ES-I3 (cell line): ENCODE data around the gene HACD2.
"Not testable (repeated sequence)": the region's sequence is repeated elsewhere in the genome, so short reads cannot be mapped to it uniquely, and the experiment has no call there.

ENCODE experiments used
- H3K36me3 ChIP-seq: 2 replicates; pipeline ENCODE4 v1.6.1; 2013; ENCODE audit warnings: mild to moderate bottlenecking, low read length, control low read depth, moderate library complexity; ENCODE audit not compliant: insufficient read depth
- H3K4me1 ChIP-seq: 2 replicates; pipeline ENCODE4 v1.6.1; 2013; ENCODE audit warnings: mild to moderate bottlenecking, control low read depth, low read length; ENCODE audit not compliant: insufficient read depth
- H3K9ac ChIP-seq: 2 replicates; pipeline ENCODE4 v1.6.1; 2013; ENCODE audit warnings: low read depth, mild to moderate bottlenecking, low read length, moderate library complexity
- H3K9me3 ChIP-seq: 2 replicates; pipeline ENCODE4 v1.6.1; 2013; ENCODE audit warnings: mild to moderate bottlenecking, low read length, moderate library complexity; ENCODE audit not compliant: control insufficient read depth, insufficient read depth

Gene HACD2

GRCh38 chr3:123621186-123621849, 36.5 kb upstream of the HACD2 start:
- no peak overlapping the region; the same call in 1 of the 2 replicates for H3K9ac ChIP-seq

GRCh38 chr3:123620343-123620742, 35.5 kb upstream of the HACD2 start:
- Histone ChIP-seq H3K9ac (no peak overlapping the region), H3K9me3 (no peaks in the 10 kb centered on the region), H3K4me1 (peaks cover 10% of the 10 kb centered on the region), H3K36me3 (no peaks in the 10 kb centered on the region)

More at GRCh38 chr3:123621186-123621849, 36.5 kb upstream of the HACD2 start:
- Histone ChIP-seq H3K4me1 (peaks cover 10% of the 10 kb centered on the region), H3K36me3 (no peaks in the 10 kb centered on the region), H3K9me3 (no peaks in the 10 kb centered on the region)

GRCh38 chr3:123618768-123619484, 34.1 kb upstream of the HACD2 start:
- Histone ChIP-seq H3K9ac (no peak overlapping the region), H3K36me3 (no peaks in the 10 kb centered on the region)

GRCh38 chr3:123618076-123618708, 33.3 kb upstream of the HACD2 start:
- H3K9ac ChIP-seq, result no peak overlapping the region
- H3K9me3 ChIP-seq, result no peaks in the 10 kb centered on the region
- H3K4me1 ChIP-seq, result peaks cover 10% of the 10 kb centered on the region
- no peaks in the 10 kb centered on the region for H3K36me3 ChIP-seq

More at GRCh38 chr3:123618768-123619484, 34.1 kb upstream of the HACD2 start:
- peaks cover 10% of the 10 kb centered on the region for H3K4me1 ChIP-seq
- no peaks in the 10 kb centered on the region for H3K9me3 ChIP-seq

GRCh38 chr3:123616593-123616992, 31.7 kb upstream of the HACD2 start:
- H3K9me3 ChIP-seq, result no peaks in the 10 kb centered on the region
- no peaks in the 10 kb centered on the region for H3K36me3 ChIP-seq
- H3K9ac ChIP-seq, result no peak overlapping the region
- peaks cover 8% of the 10 kb centered on the region for H3K4me1 ChIP-seq

- Histone ChIP-seq H3K9me3 (no peaks in the 10 kb centered on the region), H3K9ac (no peak overlapping the region), H3K4me1 (no peaks in the 10 kb centered on the region), H3K36me3 (peaks cover 3% of the 10 kb centered on the region; the same call in 1 of the 2 replicates)
These were observed 28.7 kb upstream of the HACD2 start for GRCh38 chr3:123613543-123613942.

GRCh38 chr3:123611674-123612073, 26.8 kb upstream of the HACD2 start:
- H3K4me1 ChIP-seq, H3K9ac ChIP-seq, H3K36me3 ChIP-seq, H3K9me3 ChIP-seq: not testable (repeated sequence)

GRCh38 chr3:123611082-123611481, 26.2 kb upstream of the HACD2 start:
- Histone ChIP-seq H3K9ac (no peak overlapping the region), H3K4me1 (0 out of 2 replicates have a peak, but pooled peaks cover 8% of the 10 kb centered on the region), H3K9me3 (no peaks in the 10 kb centered on the region), H3K36me3 (peaks cover 3% of the 10 kb centered on the region; the same call in 1 of the 2 replicates)

- Histone ChIP-seq H3K36me3 (peaks cover 3% of the 10 kb centered on the region; the same call in 1 of the 2 replicates), H3K9ac (no peak overlapping the region), H3K4me1 (peaks cover 13% of the 10 kb centered on the region)
These were observed 25.5 kb upstream of the HACD2 start for GRCh38 chr3:123610331-123610730.

GRCh38 chr3:123609063-123609462, 24.2 kb upstream of the HACD2 start:
- no peak overlapping the region for H3K9ac ChIP-seq
- H3K36me3 ChIP-seq, result peaks cover 3% of the 10 kb centered on the region; the same call in 1 of the 2 replicates
- H3K4me1 ChIP-seq, result peaks cover 13% of the 10 kb centered on the region
- H3K9me3 ChIP-seq, result no peaks in the 10 kb centered on the region

More at GRCh38 chr3:123610331-123610730, 25.5 kb upstream of the HACD2 start:
- no peaks in the 10 kb centered on the region for H3K9me3 ChIP-seq

- H3K36me3 ChIP-seq, result peaks cover 3% of the 10 kb centered on the region; the same call in 1 of the 2 replicates
- no peaks in the 10 kb centered on the region for H3K9me3 ChIP-seq
- H3K4me1 ChIP-seq, result peaks cover 13% of the 10 kb centered on the region
- no peak overlapping the region for H3K9ac ChIP-seq
These were observed 23.5 kb upstream of the HACD2 start for GRCh38 chr3:123608263-123608937.

- no peak overlapping the region for H3K9ac ChIP-seq
- H3K4me1 ChIP-seq, result peaks cover 13% of the 10 kb centered on the region
- H3K9me3 ChIP-seq, result no peaks in the 10 kb centered on the region
- H3K36me3 ChIP-seq, result peaks cover 3% of the 10 kb centered on the region; the same call in 1 of the 2 replicates
These were observed 21.7 kb upstream of the HACD2 start for GRCh38 chr3:123606527-123606926.

- H3K9me3 ChIP-seq, result no peaks in the 10 kb centered on the region
- no peak overlapping the region for H3K9ac ChIP-seq
- peaks cover 3% of the 10 kb centered on the region; the same call in 1 of the 2 replicates for H3K36me3 ChIP-seq
- H3K4me1 ChIP-seq, result peaks cover 13% of the 10 kb centered on the region
These were observed 21.0 kb upstream of the HACD2 start for GRCh38 chr3:123605789-123606234.

- H3K36me3 ChIP-seq, H3K9me3 ChIP-seq, H3K9ac ChIP-seq: not testable (repeated sequence)
- H3K4me1 ChIP-seq, result peaks cover 13% of the 10 kb centered on the region
These were observed 18.3 kb upstream of the HACD2 start for GRCh38 chr3:123603153-123603552.
